Activated B cell treated with CpG ODN at 0.5 μM for 24 hours (primary cell): Measurements from ENCODE around the gene ATP9A. TPM values are rescaled to one million over a fixed set of nuclear protein-coding genes. Genes with fewer than 3 reads are reported as not detected.
"Not testable (repeated sequence)": the region's sequence is repeated elsewhere in the genome, so short reads cannot be mapped to it uniquely, and the experiment has no call there.

Experiments
- ATAC-seq: fragments of 200-7000 bp; cut with Tn5 transposase; one replicate; pipeline ENCODE4 v1.10.0; 2021; ENCODE audit warnings: low read depth, mild to moderate bottlenecking, moderate library complexity
- CTCF ChIA-PET: fragments of 350-600 bp; sonication (Branson Sonifier 250); formaldehyde crosslinking; loops from one replicate; lab custom pipeline; 2021; ENCODE audit warnings: antibody characterized with exemption; lab: Charles Lee
- POLR2A ChIA-PET: fragments of 350-600 bp; sonication (Branson Sonifier 250); formaldehyde crosslinking; loops from one replicate; lab custom pipeline; 2021; ENCODE audit warnings: antibody characterized with exemption; lab: Charles Lee
- DNase-seq: peaks from one replicate; pipeline ENCODE4 v3.0.0; 2022
- H3K27ac Mint-ChIP-seq: one replicate; pipeline ENCODE4 v1.8.0; 2020; ENCODE audit warnings: mixed read lengths
- H3K27me3 Mint-ChIP-seq: one replicate; pipeline ENCODE4 v1.8.0; 2021; ENCODE audit warnings: mixed read lengths
- H3K36me3 Mint-ChIP-seq: one replicate; pipeline ENCODE4 v1.8.0; 2021; ENCODE audit warnings: low read depth, mixed read lengths
- H3K4me1 Mint-ChIP-seq: one replicate; pipeline ENCODE4 v1.8.0; 2021; ENCODE audit warnings: mixed read lengths
- H3K4me3 Mint-ChIP-seq: one replicate; pipeline ENCODE4 v1.8.0; 2020; ENCODE audit warnings: mild to moderate bottlenecking, mixed read lengths
- H3K9me3 Mint-ChIP-seq: one replicate; pipeline ENCODE4 v1.8.0; 2020; ENCODE audit warnings: mixed read lengths
- CTCF ChIP-seq: fragments of 200-600 bp; IDR thresholded peaks from one replicate; pipeline ENCODE4 v1.8.0; 2022; ENCODE audit warnings: antibody characterized with exemption, mild to moderate bottlenecking
- intact Hi-C: fragments of 100-400 bp; cut with micrococcal nuclease; formaldehyde crosslinking; loops from one replicate; pipeline ENCODE4 v1.15.1; 2024
- total RNA-seq: library from RNA; stranded (reverse); gene quantifications from 2 replicates; pipeline ENCODE4 v1.2.3, GENCODE V29; 2022

Gene ATP9A
- 0.07 TPM in 2 replicates for total RNA-seq

- H3K27me3 Mint-ChIP-seq, result peaks cover 27% of the 10 kb centered on the region
- POLR2A ChIA-PET, result no interaction called here
- intact Hi-C loops, result no loop called here
- no peak within 1 kb of the TSS for H3K27ac Mint-ChIP-seq
- no peaks in the 10 kb centered on the region for H3K36me3 Mint-ChIP-seq
- ATAC-seq (no peak), DNase-seq (no peak)
- H3K9me3 Mint-ChIP-seq, result no peaks in the 10 kb centered on the region
- H3K4me3 Mint-ChIP-seq, result peak within 1 kb of the TSS; percentile 68
- no peak for TF ChIP-seq CTCF
- peaks cover 10% of the 10 kb centered on the region for H3K4me1 Mint-ChIP-seq
- CTCF ChIA-PET, result no interaction called here
Measured at GRCh38 chr20:51767867-51768758, at the start of gene ATP9A. Gene ATP9A, minus strand, starts transcription at chr20:51768390. Its CDS starts 21 bp downstream, at chr20:51768369.

- H3K27ac Mint-ChIP-seq, intact Hi-C loops, H3K27me3 Mint-ChIP-seq, DNase-seq, H3K4me3 Mint-ChIP-seq, POLR2A ChIA-PET, ATAC-seq, H3K4me1 Mint-ChIP-seq, H3K9me3 Mint-ChIP-seq, H3K36me3 Mint-ChIP-seq, CTCF ChIA-PET: not testable (repeated sequence)
Measured at GRCh38 chr20:51816856-51817255, 48.7 kb upstream of the ATP9A start.

GRCh38 chr20:51815383-51816076 is 47.3 kb upstream of the ATP9A start:
- TF ChIP-seq CTCF, result no peak
- ChIA-PET POLR2A (no interaction called here), CTCF (no interaction called here)
- Mint-ChIP-seq H3K27ac (no peak overlapping the region), H3K4me1 (no peaks in the 10 kb centered on the region), H3K36me3 (no peaks in the 10 kb centered on the region), H3K4me3 (no peak overlapping the region), H3K27me3 (peaks cover 8% of the 10 kb centered on the region), H3K9me3 (no peaks in the 10 kb centered on the region)
- no peak for ATAC-seq
- intact Hi-C loops, result no loop called here
- DNase-seq, result no peak

GRCh38 chr20:51812861-51813260 is 44.7 kb upstream of the ATP9A start:
- ATAC-seq, result no peak
- ChIA-PET POLR2A (no interaction called here), CTCF (no interaction called here)
- no peaks in the 10 kb centered on the region for H3K4me1 Mint-ChIP-seq
- no peaks in the 10 kb centered on the region for H3K9me3 Mint-ChIP-seq
- no peak overlapping the region for H3K27ac Mint-ChIP-seq
- H3K36me3 Mint-ChIP-seq, result no peaks in the 10 kb centered on the region
- intact Hi-C loops, result no loop called here
- no peak overlapping the region for H3K4me3 Mint-ChIP-seq
- peaks cover 5% of the 10 kb centered on the region for H3K27me3 Mint-ChIP-seq
- DNase-seq, result no peak
- TF ChIP-seq CTCF, result no peak

- Mint-ChIP-seq H3K4me3 (no peak overlapping the region), H3K9me3 (no peaks in the 10 kb centered on the region), H3K36me3 (no peaks in the 10 kb centered on the region), H3K27me3 (peaks cover 5% of the 10 kb centered on the region), H3K4me1 (no peaks in the 10 kb centered on the region), H3K27ac (no peak overlapping the region)
- ChIA-PET POLR2A (no interaction called here), CTCF (no interaction called here)
- TF ChIP-seq CTCF, result no peak
- DNase-seq (no peak), ATAC-seq (no peak)
- intact Hi-C loops, result no loop called here
Measured at GRCh38 chr20:51811514-51812128, 43.4 kb upstream of the ATP9A start.
